Middle frontal gyrus (tissue), 1 donor: Measurements from ENCODE around the gene APOBEC3C.
"Not testable (repeated sequence)": the region's sequence is repeated elsewhere in the genome, so short reads cannot be mapped to it uniquely, and the experiment has no call there.

Experiments used
- DNase-seq: peaks from one replicate; pipeline ENCODE4 v3.0.0-alpha.2; 2015; ENCODE audit warnings: low spot score; ENCODE audit errors: extremely low spot score

Gene APOBEC3C

DNA sequence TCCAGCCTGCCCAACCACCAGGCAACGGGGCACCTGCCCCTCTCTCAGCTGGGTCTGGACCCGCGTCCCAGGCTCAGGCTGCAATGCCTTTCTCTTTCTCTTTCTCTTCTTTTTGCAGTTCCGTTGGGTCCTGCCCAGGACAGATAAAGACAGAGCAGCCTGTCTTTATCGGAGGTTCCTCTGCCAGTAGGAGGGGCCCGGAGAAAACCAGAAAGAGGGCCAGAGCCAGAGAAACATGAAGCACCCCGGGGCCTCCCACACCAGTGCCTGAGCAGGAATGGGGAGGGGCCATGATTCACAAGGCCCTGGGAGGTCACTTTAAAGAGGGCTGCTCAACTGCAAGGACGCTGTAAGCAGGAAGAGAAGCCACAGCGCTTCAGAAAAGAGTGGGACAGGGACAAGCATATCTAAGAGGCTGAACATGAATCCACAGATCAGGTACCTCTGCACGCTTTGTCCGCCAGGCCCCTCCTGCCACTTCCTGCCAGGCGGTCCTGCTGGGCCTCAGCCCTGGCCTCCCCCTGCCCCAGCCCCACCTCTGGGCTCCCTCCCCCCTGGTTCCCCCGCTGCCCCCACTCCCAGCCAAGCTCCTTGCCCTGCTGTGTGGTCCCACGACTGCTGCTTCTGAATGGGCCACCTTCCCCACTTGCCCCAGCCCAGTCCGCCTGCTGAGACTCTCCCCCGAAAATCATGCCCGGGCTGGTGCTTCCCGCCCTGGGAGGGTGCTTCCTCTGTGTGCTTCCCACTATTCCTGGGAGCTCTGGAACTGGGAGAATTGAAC lies at the start of gene APOBEC3C:
APOBEC3C (plus strand) TSS at position 316 of the 781 bp plus-strand sequence; CDS start at position 422, 106 bp downstream.
- DNase-seq, result peak; percentile 3

DNA sequence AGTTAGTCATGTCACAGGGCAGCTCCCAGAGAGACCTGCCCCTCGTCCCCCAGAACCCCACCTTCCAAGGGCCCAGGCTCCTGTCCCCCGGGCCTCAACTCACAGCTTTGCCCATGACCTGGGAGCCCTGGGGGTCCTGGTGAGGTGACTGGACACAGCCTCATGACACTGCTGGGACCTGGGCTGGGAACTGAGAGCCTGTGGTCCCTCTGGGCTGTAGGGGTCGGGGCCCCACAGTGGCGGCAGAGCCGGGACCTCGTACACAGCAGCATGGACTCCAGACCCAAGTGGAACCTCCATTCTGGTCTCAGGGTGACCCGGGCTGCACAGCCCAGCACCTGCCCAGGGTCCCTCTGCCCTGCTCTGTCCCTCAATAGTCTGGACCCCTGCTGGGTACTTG lies 49.8 kb upstream of the APOBEC3C start:
- no peak for DNase-seq

DNA sequence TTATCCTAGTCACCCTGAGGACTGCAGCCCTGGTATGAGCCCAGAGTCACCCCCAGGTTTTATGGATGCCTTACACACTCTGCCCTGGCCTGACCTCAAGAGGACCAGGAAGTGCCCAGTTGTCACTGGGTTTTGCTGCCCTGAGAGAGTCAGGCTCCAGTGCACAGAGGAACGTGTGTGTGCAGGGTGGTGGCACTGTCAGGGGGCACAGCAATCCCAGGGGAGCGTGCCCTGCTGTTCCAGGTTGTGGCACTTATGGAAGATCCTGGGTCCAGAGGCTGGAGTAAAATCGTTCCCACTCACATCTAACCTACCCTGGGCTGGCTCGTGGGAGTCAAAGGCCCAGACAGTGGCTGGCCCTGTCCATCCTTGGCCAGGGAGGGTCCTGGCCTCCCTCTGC lies 49.1 kb upstream of the APOBEC3C start:
- no peak for DNase-seq

DNA sequence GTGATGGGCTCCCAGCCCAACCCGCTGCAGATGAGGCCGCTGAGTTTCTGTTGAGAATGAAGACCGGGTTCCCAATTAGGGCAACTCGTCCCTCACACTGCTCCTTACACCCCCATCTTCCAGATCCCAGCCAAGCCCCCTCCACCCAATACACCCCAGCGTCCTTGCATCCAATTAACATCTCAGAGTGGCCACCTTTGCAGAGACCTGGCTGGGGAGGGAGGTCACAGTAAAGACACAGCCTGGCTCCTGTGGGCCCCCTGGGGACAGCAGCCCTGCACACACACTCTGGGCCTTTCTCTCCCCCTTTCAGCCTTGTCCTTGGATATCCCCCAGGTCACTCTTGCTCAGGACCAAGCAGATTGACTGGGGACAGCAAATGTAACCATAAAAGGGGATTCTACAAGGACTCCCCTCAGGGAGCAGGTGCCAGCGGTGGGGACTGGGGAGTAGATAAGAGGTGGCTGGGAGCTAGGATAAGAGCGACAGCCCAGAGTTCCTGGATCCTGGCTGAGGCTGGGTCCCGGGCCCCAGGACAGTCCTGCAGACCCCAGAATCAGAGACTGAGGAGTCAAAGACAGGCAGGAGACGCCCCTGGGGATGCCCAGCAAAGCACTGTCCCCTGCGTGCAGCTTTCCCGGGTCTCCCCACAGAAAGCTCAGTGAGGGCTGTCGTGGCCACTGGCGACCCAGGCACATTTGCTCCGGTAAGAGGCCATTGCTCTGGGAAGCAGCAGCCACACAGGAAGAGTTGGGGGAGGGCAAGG lies 48.3 kb upstream of the APOBEC3C start:
- no peak for DNase-seq

DNA sequence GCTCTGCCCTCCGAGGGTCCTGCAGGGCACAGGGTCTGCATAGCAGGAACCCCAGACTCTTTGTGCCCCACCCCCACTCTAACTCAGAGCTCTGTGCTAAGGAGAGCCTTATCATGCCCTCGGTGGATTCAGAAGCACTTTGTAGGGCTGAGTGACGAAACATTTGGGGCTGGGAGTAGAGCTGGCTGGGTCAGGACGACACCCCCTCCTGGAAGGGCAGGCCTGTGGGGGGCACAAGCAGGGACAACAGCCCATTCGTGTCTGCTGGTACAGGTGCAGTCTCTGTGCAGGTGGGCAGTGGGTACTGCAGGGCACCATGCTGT lies 47.7 kb upstream of the APOBEC3C start:
- no peak for DNase-seq

DNA sequence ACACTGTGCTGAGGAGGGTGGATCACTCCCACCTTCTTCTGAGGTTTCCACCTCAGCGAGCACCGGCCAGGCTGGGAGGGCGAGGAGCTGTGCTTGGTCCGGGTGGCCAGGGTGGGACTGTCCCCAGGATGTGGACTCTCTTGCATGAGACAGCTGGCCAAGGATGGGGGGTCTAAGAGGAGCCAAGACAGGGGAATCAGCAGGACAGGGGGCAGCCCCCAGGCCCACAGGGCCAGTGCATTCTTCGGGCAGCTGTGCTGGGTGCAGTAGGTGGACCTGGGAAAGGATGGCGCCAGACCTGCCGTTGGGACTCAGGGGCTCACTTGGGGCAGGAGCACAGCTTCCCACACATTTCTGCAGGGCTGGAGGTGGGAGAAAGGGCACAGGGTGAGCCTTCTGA lies 47.1 kb upstream of the APOBEC3C start:
- DNase-seq, result no peak

DNA sequence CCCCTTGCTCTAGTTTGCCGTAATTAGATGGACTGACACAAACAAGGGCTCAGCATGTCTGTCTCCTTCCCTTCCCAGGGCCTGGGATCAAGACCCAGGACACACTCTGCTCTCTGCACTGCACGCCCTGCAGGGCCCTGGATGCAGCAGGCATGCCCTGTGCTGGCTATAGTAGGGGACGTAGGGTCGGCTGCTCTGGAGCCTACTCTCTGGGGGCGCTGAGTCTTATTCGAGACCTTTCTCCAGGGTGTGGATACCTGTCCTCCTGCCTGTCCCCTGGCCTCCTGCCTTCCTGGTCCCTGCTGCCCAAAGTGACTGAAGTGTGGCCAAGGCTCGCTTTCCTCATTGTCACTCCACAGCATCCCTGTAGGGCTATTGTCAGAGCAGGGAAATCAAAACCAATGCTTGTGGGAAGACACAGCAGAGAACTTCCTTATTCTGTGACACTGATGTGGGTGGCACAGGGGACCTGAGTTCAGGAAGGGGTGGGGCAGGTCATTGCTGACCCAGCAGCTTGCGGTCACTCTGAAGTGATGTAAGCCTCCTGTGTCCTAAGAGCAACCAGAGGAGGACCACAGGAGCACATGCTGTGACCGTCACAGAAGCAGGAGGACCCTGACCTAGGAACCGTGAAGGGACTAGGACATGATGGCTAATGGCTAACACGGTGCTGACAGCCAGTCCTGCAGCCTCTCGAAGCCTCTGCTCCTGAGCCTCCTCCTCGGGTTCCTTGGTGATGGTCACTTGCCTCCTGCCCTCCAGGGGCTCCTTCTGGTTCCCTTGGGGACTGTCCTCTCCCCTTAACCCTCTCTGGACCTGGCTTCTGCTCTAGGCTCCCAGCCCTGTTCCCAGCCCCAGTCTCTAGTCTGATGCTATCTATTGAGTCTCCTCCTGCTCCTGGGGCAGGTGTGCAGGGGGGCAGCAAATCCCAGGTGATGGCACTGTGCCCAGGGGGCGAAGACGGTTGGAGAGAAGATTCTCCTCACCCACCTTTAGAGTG lies 46.3 kb upstream of the APOBEC3C start:
- DNase-seq, result no peak

DNA sequence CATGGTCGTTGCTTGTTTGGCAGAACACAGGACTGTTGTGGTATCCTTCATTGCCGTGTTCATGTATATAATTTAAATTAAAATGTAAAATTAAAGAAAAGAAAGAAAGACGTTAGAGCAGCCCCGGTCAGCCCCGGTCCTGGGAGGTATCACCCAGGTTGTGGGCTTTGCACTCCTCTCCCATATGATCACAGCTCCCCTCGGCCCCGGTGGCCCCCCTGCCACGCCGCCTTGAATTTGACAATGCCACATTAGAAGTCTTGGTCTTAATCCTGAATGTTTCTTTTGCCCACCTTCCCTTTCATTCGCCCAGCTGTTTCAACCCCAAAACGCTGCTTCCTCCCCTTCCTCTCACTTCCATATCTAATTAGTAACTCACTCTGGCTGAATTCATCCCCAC lies 45.3 kb upstream of the APOBEC3C start:
- DNase-seq, result no peak

DNA sequence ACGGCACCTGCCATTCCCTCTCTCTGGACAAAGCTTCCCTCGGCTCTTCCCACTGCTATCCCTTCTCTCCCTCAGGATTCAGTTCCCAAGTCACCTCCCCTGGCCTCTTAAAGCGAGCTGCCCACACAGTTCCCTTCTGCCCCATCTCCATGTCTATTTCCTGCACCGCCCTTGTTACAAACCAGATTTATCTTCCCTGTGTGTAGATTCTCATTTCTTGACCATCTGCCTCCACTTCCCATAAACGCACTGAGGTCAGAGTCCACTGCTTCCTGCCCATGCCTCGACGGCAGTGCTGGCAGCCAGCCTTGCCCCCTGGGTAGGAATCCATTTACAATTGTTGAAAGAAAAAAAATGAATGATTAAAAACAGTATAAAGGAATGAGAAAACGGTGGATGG lies 43.5 kb upstream of the APOBEC3C start:
- no peak for DNase-seq

DNA sequence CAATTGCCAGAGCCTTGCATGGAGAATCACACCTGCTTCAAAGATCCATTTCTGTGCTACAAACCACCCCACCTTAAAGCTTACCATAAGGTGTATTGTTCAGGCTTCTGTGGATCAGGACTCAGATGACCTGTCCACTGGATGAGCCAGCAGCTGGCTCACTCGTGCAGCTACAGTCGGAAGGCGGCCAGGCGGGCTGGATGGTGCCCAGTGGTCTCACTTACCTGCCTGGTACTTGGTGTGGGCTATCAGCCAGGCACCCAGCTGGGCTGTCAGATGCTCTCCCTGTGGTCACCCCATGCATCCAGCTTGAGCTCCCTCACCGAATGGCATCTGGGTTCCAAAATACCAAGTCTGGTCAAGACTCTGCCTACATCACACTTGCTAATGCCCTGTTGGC lies 42.9 kb upstream of the APOBEC3C start:
- DNase-seq, result no peak

DNA sequence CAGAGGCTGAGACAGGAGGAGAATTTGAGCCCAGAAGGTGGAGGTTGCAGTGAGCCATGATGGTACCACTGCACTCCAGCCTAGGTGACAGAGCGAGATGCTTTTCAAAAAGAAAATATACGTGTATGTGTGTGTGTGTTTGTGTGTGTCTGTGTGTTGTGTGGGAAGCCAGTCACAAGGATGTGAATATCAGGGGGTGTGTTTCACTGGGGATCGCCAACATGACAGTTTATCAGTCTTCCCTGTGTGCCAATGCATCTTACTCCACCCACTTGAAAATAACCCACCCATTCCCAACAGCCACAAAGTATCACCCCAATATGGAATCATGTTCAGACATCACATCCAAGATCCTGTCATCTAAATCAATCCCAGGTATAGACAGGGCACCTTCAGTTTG lies 42.3 kb upstream of the APOBEC3C start:
- DNase-seq, result no peak

DNA sequence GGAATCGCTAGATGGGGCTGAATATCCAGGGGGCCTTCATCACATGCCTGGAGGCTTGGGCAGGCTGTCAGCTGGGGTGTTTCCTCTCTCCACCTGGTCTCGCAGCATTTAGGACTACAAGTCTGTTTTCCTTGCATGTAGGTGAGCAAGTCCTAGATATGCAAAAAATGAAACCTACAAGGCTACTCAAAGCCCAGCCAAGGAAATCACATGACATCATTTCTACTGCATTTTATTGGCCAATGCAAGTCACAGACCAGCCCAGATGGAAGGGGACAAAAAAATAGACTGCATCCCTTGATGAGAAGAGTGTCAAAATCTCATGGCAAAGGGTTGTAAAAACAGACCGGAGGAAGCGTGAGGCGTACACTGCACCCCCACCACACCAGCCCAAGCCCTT lies 41.5 kb upstream of the APOBEC3C start:
- DNase-seq, result no peak

DNA sequence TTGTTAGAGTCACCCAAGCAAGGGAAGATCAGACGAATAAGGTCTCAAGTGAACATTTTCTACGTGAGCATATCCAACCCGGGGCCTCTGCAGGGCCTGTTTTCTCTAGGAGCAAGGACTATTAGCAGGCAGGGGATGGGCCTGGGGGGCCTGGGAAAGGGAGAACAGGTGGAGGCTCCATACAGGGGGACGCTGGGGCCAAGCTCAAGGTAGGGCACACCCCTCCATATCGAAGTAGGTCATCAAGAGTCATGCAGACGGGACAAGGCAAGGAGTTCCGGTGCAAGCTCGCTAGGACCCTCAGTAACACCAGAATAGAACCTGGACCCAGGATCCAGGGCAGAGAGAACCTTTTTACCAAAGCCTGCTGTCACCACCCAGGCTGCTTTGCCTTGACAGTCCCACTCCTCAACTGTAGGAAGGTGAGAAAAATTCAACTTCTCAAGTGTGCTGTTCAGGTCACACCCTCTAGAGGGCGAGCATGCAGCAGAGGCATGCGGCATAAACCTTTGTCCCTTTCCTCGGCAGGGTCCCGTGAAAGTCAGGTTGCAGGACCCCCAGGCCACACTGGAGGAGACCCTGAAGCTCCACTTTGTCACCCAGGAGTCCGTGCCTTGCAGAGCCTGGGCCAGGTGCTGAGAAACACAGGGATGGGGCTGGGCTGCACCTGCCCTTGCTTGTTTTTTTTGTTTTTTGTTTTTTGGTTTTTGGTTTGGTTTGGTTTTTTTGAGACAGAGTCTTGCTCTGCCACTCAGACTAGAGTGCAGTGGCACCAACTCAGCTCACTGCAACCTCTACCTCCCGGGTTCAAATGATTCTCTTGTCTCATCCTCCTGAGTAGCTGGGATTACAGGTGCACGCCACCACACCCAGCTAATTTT lies 40.5 kb upstream of the APOBEC3C start:
- no peak for DNase-seq

DNA sequence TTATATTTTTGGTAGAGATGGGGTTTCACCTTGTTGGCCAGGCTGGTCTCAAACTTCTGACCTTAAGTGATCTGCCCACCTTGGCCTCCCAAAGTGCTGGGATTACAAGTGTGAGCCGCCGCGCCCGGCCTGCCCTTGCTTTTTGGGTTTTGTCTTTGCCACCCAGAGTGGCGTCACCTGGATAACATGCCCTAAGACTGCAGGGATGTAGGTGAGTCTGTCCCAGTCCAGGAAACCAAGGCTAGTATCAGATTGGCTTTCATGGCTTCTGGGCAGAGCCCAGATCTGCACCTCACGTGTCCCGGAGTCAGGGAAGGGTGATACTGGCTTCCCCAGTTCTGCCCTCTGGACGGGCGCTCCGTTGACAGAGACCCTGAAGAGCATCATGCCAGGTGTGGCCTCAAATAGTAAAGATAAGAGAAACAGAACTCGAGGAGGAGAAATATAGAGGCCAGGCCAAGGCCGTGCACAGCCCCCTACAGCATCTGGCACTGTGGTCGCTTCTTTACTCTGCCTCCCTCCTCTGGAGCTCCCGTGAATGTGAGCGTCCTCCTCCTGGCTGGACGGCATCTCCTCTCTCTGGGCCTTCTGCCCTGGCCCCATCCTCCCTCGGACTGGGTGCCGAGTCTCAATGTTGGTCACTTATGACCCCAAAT lies 39.8 kb upstream of the APOBEC3C start:
- DNase-seq, result no peak

DNA sequence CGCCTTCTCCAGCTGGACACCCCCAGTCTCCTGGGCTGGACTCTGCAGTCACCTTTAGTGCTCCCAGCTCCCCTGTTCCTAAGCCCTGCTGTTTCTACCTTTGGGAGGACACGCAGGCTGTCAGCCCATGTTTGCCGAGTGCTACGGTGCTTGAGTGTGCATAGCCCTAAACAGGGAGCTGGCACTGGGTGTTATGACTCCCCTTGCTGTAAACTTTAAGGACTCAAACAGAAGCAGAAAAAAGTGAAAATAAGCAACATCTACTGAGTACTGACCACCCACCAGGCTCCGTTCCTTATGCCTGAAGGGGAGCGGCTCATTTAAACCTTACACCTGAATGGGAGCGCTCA lies 39.3 kb upstream of the APOBEC3C start:
- no peak for DNase-seq

DNA sequence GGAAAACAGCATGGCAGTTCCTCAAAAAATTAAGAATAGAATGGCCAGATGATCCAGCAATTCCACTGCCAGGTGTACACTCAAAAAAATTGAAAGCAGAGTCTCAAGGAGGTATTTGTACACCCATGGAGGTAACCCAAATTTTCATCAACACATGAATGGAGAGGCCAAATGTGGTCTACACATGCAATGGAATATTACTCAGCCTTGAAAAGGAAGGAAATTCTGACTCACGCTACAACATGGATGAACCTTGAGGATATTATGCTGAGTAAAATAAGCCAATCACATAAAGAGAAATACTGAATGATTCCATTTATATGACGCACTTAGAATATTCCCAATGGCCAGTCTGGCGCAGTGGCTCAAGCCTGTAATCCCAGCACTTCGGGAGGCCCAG lies 36.8 kb upstream of the APOBEC3C start:
- DNase-seq, result not testable (repeated sequence)

DNA sequence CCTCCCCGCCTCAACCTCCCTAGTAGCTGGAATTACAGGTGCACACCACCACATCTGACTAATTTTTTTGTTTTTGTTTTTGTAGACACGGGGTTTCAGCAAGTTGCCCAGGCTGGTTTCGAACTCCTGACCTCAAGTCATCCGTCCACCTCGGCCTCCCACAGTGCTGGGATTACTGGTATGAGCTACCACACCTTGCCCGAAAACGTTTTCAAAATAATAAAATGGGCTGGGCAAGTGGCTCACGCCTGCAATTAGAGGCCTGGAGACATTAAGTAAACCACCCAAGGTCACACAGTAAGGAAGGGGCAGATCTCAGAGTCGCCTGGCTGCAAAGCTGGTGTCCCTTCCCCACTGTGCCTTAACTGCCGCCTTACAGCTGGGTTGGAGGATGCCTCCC lies 33.5 kb upstream of the APOBEC3C start:
- not testable (repeated sequence) for DNase-seq

DNA sequence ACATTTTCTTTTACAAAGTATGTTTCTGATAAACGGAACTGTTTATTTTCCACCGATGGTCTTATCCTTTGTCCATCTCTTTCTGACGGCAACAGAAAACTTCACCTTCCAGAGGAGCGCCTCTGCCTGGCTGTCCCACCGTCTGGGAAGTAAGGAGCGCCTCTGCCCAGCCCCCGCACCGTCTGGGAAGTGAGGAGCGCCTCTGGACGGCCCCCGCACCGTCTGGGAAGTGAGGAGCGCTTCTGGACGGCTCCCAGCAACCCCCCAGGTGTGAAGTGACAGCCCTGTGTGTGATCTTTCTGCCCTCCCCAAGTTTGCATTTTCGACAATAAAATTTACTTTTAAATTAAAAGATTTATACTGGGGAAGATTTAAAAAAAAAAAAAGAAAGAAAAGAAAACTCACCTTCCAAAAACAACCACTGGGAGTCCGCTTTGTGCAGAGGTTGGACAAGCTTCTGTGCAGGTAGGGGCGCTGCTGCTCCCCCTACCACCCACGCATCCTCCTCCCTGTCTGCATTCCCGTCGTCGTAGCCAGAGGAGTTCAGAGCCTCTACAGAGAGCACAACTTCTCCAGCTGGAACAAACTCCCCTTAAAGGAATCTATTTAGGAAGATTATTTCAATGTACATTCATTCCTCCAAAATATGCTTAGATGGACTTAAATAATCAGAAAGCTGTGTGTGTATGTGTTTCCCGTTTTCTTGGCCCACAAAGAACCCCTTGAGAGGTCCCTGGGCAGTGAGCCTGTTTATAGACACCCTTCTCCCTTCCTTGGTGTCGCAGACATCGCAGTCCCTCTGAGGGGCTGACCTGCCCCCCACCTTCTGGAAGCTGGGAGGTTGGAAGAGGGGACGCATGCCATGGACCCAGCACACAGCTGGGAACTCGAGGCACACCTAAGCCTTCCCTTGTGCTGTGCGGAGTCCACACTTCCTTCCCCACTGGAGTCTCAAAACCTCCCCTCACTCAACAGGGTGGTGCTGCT lies 32.8 kb upstream of the APOBEC3C start:
- no peak for DNase-seq
